ENCODE results near the gene TRMT1.
A peak's percentile ranks its signal among the peaks of the same experiment; 100 is the strongest.
"Not testable (repeated sequence)": the region's sequence is repeated elsewhere in the genome, so short reads cannot be mapped to it uniquely, and the experiment has no call there.

TRMT1 gene

GRCh38 chr19:13116282-13117175 is at the start of gene TRMT1:
TRMT1 (minus strand) TSS chr19:13116740; CDS start chr19:13116399, 341 bp downstream.
- Histone ChIP-seq H3K27ac (ENCODE audit: low read length) (peak within 1 kb of the TSS; percentile 87), H3K36me3 (ENCODE audit: control insufficient read depth in 1 of 2, insufficient read depth in 2 of 2, low read length in 2 of 2) (peaks cover 0 to 9% of the 10 kb centered on the region in 2 donors), H3K4me3 (ENCODE audit: low read depth in 1 of 2, low read length in 2 of 2) (peak within 1 kb of the TSS; percentile 93 to 97), H3K9me3 (ENCODE audit: control insufficient read depth in 1 of 2, low read length in 2 of 2) (no peaks in the 10 kb centered on the region), H3K4me1 (ENCODE audit: control insufficient read depth in 1 of 2, insufficient read depth in 2 of 2, low read length in 2 of 2) (peaks cover 19 to 32% of the 10 kb centered on the region in 2 donors), H3K27me3 (ENCODE audit: low read depth, low read length) (no peaks in the 10 kb centered on the region)

DNA sequence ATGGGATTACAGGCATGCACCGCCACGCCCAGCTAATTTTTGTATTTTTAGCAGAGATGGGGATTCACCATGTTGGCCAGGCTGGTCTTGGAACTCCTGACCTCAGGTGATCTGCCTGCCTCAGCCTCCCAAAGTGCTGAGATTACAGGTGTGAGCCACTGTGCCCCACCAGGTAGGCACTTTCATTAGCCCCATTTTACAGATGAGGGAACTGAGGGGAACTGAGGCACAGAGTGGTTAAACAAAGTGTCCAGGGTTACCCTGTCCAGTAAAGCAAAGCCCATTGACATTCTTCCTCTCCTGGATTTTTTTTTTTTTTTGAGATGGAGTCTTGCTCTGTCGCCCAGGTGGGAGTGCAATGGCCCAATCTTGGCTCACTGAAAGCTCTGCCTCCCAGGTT is 49.6 kb upstream of the TRMT1 start:
- not testable (repeated sequence) for H3K4me3 ChIP-seq (ENCODE audit: low read depth in 1 of 2, low read length in 2 of 2); H3K36me3 ChIP-seq (ENCODE audit: control insufficient read depth in 1 of 2, insufficient read depth in 2 of 2, low read length in 2 of 2); H3K9me3 ChIP-seq (ENCODE audit: control insufficient read depth in 1 of 2, low read length in 2 of 2); H3K27me3 ChIP-seq (ENCODE audit: low read depth, low read length)
- Histone ChIP-seq H3K4me1 (ENCODE audit: control insufficient read depth in 1 of 2, insufficient read depth in 2 of 2, low read length in 2 of 2) (peaks cover 17 to 20% of the 10 kb centered on the region in 2 donors), H3K27ac (ENCODE audit: low read length) (peak overlapping the region; percentile 88)

GRCh38 chr19:13165162-13165997 is 48.8 kb upstream of the TRMT1 start:
- Histone ChIP-seq H3K27ac (ENCODE audit: low read length) (peak overlapping the region; percentile 99), H3K4me1 (ENCODE audit: control insufficient read depth in 1 of 2, insufficient read depth in 2 of 2, low read length in 2 of 2) (peaks cover 17 to 20% of the 10 kb centered on the region in 2 donors), H3K9me3 (ENCODE audit: control insufficient read depth in 1 of 2, low read length in 2 of 2) (no peaks in the 10 kb centered on the region), H3K36me3 (ENCODE audit: control insufficient read depth in 1 of 2, insufficient read depth in 2 of 2, low read length in 2 of 2) (no peaks in the 10 kb centered on the region), H3K27me3 (ENCODE audit: low read depth, low read length) (no peaks in the 10 kb centered on the region), H3K4me3 (ENCODE audit: low read depth in 1 of 2, low read length in 2 of 2) (peak overlapping the region in 1 of 2 donors; percentile 33)

DNA sequence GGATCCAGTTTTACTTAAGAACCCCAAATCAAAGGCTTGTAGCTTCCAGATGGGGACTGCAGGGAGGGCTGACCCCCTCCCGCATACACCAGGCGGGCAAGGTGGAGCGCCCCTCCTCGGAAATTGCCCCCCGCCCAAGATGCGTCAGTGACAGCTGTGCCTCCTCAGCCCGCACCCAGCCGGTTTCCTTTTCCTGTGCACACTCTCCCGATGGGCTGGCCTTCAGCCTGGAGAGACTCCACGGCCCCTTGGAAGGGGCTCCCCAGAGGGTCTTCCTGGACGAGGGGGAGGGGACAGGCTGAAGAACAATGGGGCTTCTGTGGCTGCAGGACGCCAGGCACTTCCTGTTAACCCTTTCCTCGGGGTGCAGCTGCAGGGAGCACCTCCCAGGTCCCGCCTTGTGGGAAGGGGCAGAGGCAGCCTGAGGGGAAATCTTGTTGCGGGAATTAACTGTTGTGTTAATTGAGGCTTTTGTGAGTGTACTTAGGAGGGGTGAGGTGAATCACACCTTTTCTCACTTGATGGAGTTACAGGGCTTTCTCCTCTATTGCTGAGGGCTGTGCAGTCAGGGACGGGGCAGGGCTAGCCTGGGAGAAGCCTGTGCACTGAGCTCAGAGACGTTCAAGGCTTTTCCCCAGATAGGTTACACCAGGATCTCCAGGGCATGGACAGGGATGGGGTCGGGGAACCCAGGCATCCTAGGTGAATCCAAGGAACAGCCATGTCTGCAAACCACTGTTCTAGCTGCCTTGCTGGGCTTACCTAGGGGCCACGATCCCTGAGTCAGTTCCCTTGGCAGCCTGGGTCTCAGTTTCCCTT is 48.0 kb upstream of the TRMT1 start:
- Histone ChIP-seq H3K4me1 (ENCODE audit: control insufficient read depth in 1 of 2, insufficient read depth in 2 of 2, low read length in 2 of 2) (peaks cover 17 to 20% of the 10 kb centered on the region in 2 donors), H3K4me3 (ENCODE audit: low read depth in 1 of 2, low read length in 2 of 2) (peak overlapping the region; percentile 33 to 54), H3K36me3 (ENCODE audit: control insufficient read depth in 1 of 2, insufficient read depth in 2 of 2, low read length in 2 of 2) (no peaks in the 10 kb centered on the region), H3K27ac (ENCODE audit: low read length) (peak overlapping the region; percentile 99), H3K27me3 (ENCODE audit: low read depth, low read length) (no peaks in the 10 kb centered on the region), H3K9me3 (ENCODE audit: control insufficient read depth in 1 of 2, low read length in 2 of 2) (no peaks in the 10 kb centered on the region)

- no peaks in the 10 kb centered on the region for H3K9me3 ChIP-seq (ENCODE audit: control insufficient read depth in 1 of 2, low read length in 2 of 2)
- peak overlapping the region; percentile 99 for H3K27ac ChIP-seq (ENCODE audit: low read length)
- no peaks in the 10 kb centered on the region for H3K27me3 ChIP-seq (ENCODE audit: low read depth, low read length)
- peak overlapping the region; percentile 51 to 54 for H3K4me3 ChIP-seq (ENCODE audit: low read depth in 1 of 2, low read length in 2 of 2)
- H3K36me3 ChIP-seq (ENCODE audit: control insufficient read depth in 1 of 2, insufficient read depth in 2 of 2, low read length in 2 of 2) = no peaks in the 10 kb centered on the region
- H3K4me1 ChIP-seq (ENCODE audit: control insufficient read depth in 1 of 2, insufficient read depth in 2 of 2, low read length in 2 of 2) = peaks cover 17 to 20% of the 10 kb centered on the region in 2 donors
Measured at GRCh38 chr19:13163609-13164342, 47.2 kb upstream of the TRMT1 start.

DNA sequence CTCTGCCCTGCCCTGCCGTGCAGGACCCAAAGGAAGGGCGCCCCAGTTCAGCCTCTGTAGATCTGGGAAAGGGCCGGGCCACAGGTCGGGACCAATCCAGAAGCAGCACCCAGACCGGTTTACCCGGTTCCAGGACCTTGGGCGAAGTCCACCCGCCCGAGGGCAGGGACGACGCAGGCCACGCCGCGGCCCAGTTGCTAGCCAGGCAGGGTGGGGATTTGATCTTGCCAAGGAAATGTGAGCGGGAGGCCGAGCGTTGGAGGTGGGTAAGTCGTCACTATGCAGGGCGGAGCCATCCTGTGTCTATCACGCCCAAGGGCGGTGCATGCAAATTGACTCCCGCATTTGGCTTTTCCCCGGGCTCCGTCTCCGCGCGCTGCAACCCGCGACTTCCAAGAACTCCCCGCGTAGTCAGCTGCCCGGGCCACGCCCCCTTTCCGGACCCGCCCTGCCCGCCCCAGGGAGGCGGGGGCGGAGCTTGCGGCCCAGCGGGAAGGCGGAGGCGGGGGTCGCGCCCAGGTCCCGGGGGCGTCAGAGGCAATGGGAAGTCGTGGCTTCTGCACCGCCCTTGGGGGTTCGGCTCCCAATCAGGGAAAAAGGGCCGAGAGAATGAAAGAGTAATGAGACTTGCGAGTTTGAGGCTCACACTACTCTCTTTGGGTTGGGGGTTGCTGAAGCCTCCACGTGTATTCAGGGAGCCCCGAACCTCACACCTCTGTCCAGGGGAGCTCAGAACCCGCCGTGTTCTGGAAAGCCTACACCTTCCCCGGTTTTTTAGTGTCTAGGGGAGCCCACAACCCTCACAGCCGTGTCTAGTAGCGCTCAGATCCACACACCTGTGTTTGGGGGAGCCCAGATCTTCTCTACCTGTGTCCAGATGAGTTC is 46.4 kb upstream of the TRMT1 start:
- Histone ChIP-seq H3K4me3 (ENCODE audit: low read depth in 1 of 2, low read length in 2 of 2) (peak overlapping the region; percentile 54 to 57), H3K27ac (ENCODE audit: low read length) (peak overlapping the region; percentile 99), H3K9me3 (ENCODE audit: control insufficient read depth in 1 of 2, low read length in 2 of 2) (no peaks in the 10 kb centered on the region), H3K27me3 (ENCODE audit: low read depth, low read length) (no peaks in the 10 kb centered on the region), H3K4me1 (ENCODE audit: control insufficient read depth in 1 of 2, insufficient read depth in 2 of 2, low read length in 2 of 2) (peaks cover 17 to 20% of the 10 kb centered on the region in 2 donors), H3K36me3 (ENCODE audit: control insufficient read depth in 1 of 2, insufficient read depth in 2 of 2, low read length in 2 of 2) (no peaks in the 10 kb centered on the region)

DNA sequence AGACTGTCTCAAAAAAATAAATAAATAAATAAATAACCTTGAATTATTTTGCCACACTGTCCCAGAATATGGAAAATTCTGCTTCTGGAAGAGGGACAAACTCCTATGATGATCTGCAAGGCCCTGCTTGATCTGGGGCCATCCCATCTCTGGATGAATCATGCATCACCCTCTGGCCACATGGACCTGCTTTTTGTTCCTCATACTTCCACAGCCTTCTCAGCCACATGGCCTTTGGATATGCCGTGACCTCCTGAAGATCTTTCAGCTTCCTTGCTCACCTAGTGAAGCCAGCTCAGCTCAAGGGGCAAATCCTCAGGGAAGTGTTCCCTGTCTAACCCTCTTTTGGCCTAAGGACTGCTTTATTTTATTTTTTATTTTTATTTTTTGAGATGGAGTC is 44.0 kb upstream of the TRMT1 start:
- Histone ChIP-seq H3K27ac (ENCODE audit: low read length) (no peak overlapping the region), H3K4me3 (ENCODE audit: low read depth in 1 of 2, low read length in 2 of 2) (no peak overlapping the region), H3K36me3 (ENCODE audit: control insufficient read depth in 1 of 2, insufficient read depth in 2 of 2, low read length in 2 of 2) (no peaks in the 10 kb centered on the region), H3K27me3 (ENCODE audit: low read depth, low read length) (no peaks in the 10 kb centered on the region), H3K4me1 (ENCODE audit: control insufficient read depth in 1 of 2, insufficient read depth in 2 of 2, low read length in 2 of 2) (peaks cover 20 to 23% of the 10 kb centered on the region in 2 donors), H3K9me3 (ENCODE audit: control insufficient read depth in 1 of 2, low read length in 2 of 2) (no peaks in the 10 kb centered on the region)

DNA sequence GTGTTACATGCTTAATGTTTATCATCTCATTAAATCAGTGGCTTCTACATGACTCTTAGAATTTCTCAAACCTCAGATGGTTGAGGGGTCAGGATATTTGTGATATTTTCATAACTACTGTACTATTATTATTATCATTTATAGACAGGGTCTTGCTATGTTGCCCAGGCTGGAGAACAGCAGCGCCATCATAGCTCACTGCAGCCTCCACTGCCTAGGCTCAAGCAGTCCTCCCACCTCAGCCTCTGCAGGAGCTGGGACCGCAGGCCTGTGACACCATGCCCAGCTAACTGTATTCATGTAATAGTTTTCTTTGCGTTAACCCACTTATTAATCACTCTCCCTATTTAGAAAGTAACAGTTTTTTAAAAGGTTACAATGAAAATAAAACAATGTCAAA is 43.2 kb upstream of the TRMT1 start:
- Histone ChIP-seq H3K27ac (ENCODE audit: low read length) (no peak overlapping the region), H3K36me3 (ENCODE audit: control insufficient read depth in 1 of 2, insufficient read depth in 2 of 2, low read length in 2 of 2) (no peaks in the 10 kb centered on the region), H3K4me3 (ENCODE audit: low read depth in 1 of 2, low read length in 2 of 2) (no peak overlapping the region), H3K9me3 (ENCODE audit: control insufficient read depth in 1 of 2, low read length in 2 of 2) (no peaks in the 10 kb centered on the region), H3K4me1 (ENCODE audit: control insufficient read depth in 1 of 2, insufficient read depth in 2 of 2, low read length in 2 of 2) (peaks cover 13 to 25% of the 10 kb centered on the region in 2 donors), H3K27me3 (ENCODE audit: low read depth, low read length) (no peaks in the 10 kb centered on the region)

GRCh38 chr19:13155472-13156359 is 39.2 kb upstream of the TRMT1 start:
- peak overlapping the region; percentile 82 to 97 for H3K4me3 ChIP-seq (ENCODE audit: low read depth in 1 of 2, low read length in 2 of 2)
- H3K9me3 ChIP-seq (ENCODE audit: control insufficient read depth in 1 of 2, low read length in 2 of 2) = no peaks in the 10 kb centered on the region
- peak overlapping the region; percentile 99 for H3K27ac ChIP-seq (ENCODE audit: low read length)
- no peaks in the 10 kb centered on the region for H3K27me3 ChIP-seq (ENCODE audit: low read depth, low read length)
- H3K4me1 ChIP-seq (ENCODE audit: control insufficient read depth in 1 of 2, insufficient read depth in 2 of 2, low read length in 2 of 2) = peaks cover 0 to 9% of the 10 kb centered on the region in 2 donors
- H3K36me3 ChIP-seq (ENCODE audit: control insufficient read depth in 1 of 2, insufficient read depth in 2 of 2, low read length in 2 of 2) = peaks cover 0 to 4% of the 10 kb centered on the region in 2 donors
